HL-60 (cell line): ENCODE results near the gene NIN.

ENCODE experiments used
- SPI1 ChIP-seq: IDR thresholded peaks from 2 replicates; pipeline ENCODE4 v1.6.1; 2012; ENCODE audit warnings: low read depth, mild to moderate bottlenecking, borderline replicate concordance
- TF ChIP-seq, protein P1 (sequence below): IDR thresholded peaks from one replicate; pipeline ENCODE4 v1.5.1; 2011; ENCODE audit warnings: low read length, control low read depth, inconsistent platforms; ENCODE audit not compliant: insufficient read depth
- TF ChIP-seq, protein P2 (sequence below): IDR thresholded peaks from 2 replicates; pipeline ENCODE4 v1.6.1; 2012; ENCODE audit warnings: low read depth; ENCODE audit not compliant: insufficient replicate concordance

DNA sequence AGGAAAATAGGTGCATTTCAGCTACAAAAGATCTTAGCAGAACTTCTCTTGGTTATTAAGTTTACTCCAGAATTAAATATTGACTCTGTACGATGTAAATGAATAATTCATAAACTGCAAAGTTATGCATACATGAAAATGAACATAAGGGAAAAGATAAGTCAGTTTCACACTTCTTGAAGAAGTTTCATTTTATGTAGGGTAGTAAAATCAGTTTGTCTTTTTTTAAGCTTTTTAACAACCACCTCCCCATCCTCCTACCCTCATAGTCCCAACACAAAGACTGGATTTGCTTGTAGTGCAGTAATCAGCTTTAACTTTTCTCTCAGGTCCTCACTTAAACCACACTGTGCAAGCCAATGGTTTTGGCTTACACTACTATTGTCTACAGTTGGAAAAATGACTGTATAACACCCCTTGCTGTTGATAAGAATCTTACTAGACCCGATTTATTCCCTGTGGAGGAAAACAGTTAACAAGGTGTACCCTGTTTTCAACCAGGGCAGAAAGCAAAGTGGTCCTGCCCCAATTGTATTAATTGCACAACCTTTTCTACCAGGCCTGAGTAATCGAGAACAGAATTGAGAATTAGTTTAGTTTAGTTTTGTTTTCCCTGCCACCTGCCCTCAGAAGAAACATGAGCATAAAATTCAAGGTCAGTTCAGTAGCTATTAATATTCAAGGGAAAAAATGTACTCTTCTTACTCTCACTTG, 44.1 kb downstream of the NIN start:
- TF ChIP-seq, protein P1, sequence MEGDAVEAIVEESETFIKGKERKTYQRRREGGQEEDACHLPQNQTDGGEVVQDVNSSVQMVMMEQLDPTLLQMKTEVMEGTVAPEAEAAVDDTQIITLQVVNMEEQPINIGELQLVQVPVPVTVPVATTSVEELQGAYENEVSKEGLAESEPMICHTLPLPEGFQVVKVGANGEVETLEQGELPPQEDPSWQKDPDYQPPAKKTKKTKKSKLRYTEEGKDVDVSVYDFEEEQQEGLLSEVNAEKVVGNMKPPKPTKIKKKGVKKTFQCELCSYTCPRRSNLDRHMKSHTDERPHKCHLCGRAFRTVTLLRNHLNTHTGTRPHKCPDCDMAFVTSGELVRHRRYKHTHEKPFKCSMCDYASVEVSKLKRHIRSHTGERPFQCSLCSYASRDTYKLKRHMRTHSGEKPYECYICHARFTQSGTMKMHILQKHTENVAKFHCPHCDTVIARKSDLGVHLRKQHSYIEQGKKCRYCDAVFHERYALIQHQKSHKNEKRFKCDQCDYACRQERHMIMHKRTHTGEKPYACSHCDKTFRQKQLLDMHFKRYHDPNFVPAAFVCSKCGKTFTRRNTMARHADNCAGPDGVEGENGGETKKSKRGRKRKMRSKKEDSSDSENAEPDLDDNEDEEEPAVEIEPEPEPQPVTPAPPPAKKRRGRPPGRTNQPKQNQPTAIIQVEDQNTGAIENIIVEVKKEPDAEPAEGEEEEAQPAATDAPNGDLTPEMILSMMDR: no peak
- TF ChIP-seq, protein P2, sequence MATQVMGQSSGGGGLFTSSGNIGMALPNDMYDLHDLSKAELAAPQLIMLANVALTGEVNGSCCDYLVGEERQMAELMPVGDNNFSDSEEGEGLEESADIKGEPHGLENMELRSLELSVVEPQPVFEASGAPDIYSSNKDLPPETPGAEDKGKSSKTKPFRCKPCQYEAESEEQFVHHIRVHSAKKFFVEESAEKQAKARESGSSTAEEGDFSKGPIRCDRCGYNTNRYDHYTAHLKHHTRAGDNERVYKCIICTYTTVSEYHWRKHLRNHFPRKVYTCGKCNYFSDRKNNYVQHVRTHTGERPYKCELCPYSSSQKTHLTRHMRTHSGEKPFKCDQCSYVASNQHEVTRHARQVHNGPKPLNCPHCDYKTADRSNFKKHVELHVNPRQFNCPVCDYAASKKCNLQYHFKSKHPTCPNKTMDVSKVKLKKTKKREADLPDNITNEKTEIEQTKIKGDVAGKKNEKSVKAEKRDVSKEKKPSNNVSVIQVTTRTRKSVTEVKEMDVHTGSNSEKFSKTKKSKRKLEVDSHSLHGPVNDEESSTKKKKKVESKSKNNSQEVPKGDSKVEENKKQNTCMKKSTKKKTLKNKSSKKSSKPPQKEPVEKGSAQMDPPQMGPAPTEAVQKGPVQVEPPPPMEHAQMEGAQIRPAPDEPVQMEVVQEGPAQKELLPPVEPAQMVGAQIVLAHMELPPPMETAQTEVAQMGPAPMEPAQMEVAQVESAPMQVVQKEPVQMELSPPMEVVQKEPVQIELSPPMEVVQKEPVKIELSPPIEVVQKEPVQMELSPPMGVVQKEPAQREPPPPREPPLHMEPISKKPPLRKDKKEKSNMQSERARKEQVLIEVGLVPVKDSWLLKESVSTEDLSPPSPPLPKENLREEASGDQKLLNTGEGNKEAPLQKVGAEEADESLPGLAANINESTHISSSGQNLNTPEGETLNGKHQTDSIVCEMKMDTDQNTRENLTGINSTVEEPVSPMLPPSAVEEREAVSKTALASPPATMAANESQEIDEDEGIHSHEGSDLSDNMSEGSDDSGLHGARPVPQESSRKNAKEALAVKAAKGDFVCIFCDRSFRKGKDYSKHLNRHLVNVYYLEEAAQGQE: no peak
- TF ChIP-seq SPI1: no peak
